Measurements from ENCODE around the gene MTFMT.

- TF ChIP-seq ZFP3 (CRISPR knock-in tag; IDR thresholded peaks at IDR 0.05) (no peak), RARB (CRISPR knock-in tag; IDR thresholded peaks at IDR 0.05) (no peak)
Observed at GRCh38 chr15:65059931-65060596, 30.6 kb upstream of the MTFMT start.

All from SK-N-SH treated with all-trans-retinoic acid at 6 μM for 48 hours (cell line).